NK-92 treated with Interleukin-12 subunit alpha and Interleukin-12 subunit beta, amount 100 ng/mL, for 24 hours (cell line): Measurements from ENCODE around the gene ITPA.
A peak's percentile ranks its signal among the peaks of the same experiment; 100 is the strongest.
"Not testable (repeated sequence)": the region's sequence is repeated elsewhere in the genome, so short reads cannot be mapped to it uniquely, and the experiment has no call there.

Source experiments
- DNase-seq: peaks from one replicate; lab custom pipeline; 2025; lab: John Stamatoyannopoulos, UW

The ITPA gene

GRCh38 chr20:3202965-3203314, 6.4 kb upstream of the ITPA start:
- DNase-seq, result no peak

- no peak for DNase-seq
Observed at GRCh38 chr20:3203315-3204123, 5.8 kb upstream of the ITPA start.

GRCh38 chr20:3204124-3204794, 5.0 kb upstream of the ITPA start, which contains the start of gene DDRGK1:
DDRGK1 (minus strand) TSS chr20:3204682; CDS start chr20:3204627, 55 bp downstream.
- DNase-seq, result peak; percentile 84

DNA sequence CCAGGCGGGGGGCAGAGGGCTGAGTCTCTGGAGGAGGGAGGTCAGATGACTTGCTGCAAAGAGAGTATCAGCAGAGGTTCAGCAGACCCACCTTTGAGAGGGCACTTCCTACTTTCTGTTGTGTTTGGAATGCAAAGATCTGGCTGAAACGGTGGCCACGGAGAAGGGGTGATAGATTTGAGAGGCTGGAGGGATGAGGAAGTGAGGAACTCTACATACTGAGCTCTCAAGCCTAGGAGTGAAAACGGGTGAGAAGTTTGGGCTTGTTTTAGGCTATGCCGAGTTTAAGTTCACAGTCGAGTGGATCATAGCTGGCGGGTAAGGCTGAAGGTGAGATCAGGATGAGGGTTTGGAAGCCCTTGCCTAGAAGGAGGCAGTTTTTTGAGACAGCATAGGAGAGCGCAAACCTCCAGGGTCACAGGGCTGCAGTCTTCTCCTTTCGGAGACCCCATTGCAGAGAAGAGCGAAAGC, 477 bp upstream of the ITPA start:
- no peak for DNase-seq

GRCh38 chr20:3209946-3210317, 634 bp downstream of the ITPA start:
- no peak for DNase-seq

- DNase-seq, result no peak
Observed at GRCh38 chr20:3210346-3210745, 1.0 kb downstream of the ITPA start.

DNA sequence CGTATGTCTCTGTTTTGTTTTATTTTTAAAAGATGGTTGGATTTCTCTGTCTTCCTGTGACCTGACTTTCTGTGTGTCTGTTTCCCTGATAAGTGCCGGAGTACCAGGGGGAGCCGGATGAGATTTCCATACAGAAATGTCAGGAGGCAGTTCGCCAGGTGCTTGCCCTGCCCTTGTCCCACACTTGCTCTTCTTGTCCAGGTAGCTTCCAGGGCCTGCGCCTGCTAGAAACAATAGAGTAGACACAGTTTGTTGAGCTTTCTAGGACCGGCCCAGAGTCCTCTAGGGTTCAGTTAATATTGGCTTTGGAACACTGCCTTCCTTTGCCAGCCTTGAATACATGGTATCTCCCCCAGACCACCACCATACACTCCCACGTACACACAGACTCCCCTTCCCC, 3.9 kb downstream of the ITPA start:
- DNase-seq, result no peak

DNA sequence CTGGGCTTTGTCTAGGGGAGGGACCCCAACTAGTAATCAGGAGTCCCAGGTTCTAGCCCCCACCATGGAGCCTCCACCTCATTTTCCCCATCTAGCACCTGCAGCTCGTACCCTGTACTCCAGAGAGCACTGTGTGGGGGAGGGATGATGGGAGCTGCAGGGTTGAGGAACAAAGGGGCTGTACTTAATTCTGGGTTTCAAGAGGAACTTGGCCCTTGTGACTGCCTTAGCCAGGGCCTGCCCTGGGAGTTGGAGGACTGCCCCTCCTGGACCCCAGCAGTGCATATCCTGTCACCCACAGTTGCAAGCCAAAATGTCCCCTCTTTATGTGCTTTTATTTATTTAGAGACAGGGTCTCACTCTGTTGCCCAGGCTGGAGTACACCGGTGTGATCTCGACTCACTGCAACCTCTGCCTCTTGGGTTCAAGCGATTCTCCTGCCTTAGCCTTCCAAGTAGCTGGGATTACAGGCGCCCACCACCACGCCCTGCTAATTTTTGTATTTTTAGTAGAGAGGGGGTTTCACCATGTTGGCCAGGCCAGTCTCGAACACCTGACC, 6.1 kb downstream of the ITPA start:
- DNase-seq, result not testable (repeated sequence)

- no peak for DNase-seq
Observed at GRCh38 chr20:3218307-3218988, 9.2 kb downstream of the ITPA start.

- DNase-seq, result no peak
Observed at GRCh38 chr20:3221398-3222226, 12.3 kb downstream of the ITPA start.

- DNase-seq, result no peak
Observed at GRCh38 chr20:3222635-3223600, 13.6 kb downstream of the ITPA start.

DNA sequence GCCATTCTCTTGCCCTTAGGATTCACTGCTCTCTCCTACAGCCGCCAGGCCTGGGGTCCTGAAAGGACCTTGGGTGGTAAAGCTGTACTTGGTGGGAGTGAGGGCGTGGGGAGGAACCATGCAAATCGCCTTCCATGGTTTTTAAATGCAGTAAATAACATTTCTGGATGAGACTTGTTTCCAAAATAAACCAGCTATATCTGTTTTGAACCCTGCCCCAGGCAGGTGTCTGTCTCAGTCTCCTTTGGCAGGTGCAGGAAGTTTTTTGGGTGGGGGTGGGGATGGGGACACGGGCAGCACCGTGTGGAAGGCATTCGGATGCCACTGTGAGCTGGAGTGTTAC, 14.3 kb downstream of the ITPA start:
- DNase-seq, result no peak

- DNase-seq, result no peak
Observed at GRCh38 chr20:3223994-3224680, 14.8 kb downstream of the ITPA start.

- DNase-seq, result no peak
Observed at GRCh38 chr20:3224681-3225421, 15.6 kb downstream of the ITPA start.

DNA sequence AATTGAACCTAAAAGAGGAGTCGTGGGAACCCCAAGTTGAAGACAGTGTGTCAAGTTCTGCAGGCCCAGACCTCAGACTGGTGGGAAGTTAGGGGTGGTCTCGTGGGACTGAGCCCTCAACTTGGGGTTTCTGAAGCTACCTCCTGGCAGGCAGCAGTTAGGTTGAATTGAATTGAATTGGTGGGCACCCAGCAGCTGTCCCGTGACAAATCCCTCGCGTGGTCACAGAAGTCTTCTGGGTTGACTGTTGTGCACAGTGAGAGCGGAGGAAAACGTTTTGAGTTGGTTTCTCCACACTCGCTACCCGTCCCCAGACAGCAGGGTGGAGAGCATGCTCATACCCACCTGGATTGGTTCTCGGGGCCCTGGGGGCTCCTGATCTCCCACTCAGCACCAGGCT, 16.8 kb downstream of the ITPA start:
- DNase-seq, result no peak

GRCh38 chr20:3226864-3227263, 17.6 kb downstream of the ITPA start:
- DNase-seq, result no peak

DNA sequence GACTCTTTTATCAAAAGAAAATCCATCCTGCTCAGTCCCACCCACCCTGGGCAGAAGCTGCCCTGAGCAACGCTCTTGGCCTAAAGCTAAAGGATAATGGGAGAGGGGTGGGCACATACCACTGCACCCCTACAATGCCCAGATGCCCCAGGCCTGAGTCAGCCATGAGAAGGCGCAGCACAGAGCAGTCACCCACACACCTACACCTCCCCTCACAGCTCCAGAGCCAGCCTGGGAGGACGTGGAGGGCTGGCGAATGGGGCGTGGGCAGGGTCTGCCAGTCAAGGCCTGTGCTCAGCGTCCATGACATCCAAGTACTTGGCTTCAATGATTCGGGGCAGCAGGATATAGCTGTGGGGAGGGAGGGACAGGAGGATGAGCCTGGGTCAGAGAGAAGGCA, 18.2 kb downstream of the ITPA start:
- no peak for DNase-seq

GRCh38 chr20:3227936-3228749, 18.8 kb downstream of the ITPA start:
- DNase-seq, result no peak

- no peak for DNase-seq
Observed at GRCh38 chr20:3228750-3229032, 19.4 kb downstream of the ITPA start.
